HG03196 (cell line): Measurements from ENCODE around the gene ATP6V0C.

Experiments used
- ATAC-seq: cut with Tn5 transposase; IDR thresholded peaks from one replicate; pipeline ENCODE4 v1.9.1; 2021; ENCODE audit not compliant: unreplicated experiment

The ATP6V0C gene

DNA sequence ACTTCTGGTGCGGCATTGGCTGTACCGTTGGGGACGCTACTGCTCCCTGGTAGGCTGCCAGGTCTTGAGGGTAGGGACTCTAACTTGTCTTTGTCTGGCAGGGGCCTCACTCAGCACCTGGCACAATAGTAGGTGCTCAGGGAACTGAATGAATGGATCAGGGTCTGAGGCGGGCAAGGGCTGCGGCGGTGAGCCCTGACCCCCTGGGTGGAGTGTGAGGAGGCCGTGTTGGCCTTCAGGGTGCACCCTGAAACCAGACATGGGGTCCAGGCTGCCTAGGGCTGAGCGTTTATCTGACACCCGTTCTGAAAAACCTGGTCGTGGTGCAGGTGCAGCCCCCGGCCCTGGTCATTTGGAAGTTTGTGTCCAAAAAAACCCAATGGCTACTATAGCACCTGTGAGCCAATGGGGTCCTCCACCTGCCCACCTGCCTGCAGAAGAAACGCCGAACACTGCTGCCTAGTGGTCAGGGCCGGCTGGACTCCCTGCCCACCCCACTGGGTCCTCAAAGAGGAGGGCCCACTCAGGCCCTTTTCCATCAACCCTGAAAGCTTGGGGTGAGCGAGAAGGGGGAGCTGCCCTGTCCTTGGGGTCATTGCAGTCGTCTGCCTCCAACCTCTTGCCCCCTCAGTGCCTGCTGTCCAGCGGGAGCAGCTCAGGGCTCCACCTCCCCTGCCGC lies 4.9 kb upstream of the ATP6V0C start:
- ATAC-seq = no peak

DNA sequence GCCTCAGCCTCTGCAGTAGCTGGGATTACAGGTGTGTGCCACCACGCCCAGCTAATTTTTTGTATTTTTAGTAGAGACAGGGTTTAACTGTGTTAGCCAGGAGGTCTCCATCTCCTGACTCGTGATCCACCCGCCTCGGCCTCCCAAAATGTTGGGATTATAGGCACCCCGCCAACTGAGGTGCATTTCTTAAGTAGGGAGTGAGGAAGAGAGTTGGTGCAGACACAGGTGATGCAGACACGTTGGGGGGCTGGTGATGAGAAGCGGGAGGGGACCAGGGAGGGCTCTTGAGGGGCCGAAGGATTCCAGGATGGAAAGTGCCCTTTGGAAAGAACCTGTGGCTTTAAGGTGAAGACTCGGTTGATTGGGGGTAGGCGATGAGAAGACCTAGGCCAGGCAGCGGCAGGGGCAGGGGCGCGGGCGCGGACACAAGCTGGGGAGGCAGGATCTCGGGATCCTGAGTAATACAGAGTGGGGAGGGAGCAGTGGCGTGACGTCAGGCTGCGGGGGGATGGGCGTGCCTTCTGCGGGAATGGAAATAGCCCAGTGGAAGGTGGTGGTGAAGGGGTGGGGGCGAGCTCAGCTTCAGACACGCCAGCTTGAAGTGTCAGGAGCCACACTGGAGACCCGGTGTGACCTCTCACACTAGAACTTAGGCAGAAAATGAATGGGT lies 2.5 kb upstream of the ATP6V0C start:
- ATAC-seq = no peak

DNA sequence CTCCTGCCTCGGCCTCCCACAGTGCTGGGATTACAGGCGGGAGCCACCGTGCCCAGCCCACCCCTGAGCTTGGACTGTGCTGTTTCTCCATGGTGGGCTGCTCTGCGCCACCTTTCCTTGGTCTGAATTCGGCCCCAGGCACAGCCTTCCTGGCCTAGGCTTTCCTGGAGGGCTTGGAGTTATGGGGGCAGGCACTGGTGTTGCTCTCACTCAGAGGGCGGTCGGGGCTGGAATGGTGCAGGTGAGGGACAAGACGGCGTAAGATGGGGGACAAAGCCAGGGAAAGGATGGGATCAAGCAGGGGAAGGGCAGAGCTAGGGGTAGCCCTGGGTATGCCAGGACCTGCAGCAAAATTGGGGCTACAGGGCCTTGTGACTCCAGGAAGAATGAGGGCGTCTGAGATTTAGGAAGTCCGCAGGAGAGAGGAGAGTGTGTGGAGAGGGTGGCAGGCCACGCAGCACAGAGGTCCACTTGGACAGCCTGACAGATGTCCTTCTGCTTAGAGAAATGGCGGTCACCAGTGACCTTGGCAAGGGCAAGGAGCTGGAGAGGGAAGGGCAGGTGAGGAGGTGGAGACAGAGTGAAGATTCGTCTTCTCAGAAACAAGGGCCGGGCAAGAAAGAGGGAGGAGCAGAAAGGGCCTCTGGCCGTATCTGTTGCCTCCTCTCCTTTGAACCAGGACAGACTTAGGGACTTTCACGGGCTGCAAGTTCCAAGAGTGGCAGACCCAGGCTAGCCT lies 1.6 kb upstream of the ATP6V0C start:
- ATAC-seq = no peak

DNA sequence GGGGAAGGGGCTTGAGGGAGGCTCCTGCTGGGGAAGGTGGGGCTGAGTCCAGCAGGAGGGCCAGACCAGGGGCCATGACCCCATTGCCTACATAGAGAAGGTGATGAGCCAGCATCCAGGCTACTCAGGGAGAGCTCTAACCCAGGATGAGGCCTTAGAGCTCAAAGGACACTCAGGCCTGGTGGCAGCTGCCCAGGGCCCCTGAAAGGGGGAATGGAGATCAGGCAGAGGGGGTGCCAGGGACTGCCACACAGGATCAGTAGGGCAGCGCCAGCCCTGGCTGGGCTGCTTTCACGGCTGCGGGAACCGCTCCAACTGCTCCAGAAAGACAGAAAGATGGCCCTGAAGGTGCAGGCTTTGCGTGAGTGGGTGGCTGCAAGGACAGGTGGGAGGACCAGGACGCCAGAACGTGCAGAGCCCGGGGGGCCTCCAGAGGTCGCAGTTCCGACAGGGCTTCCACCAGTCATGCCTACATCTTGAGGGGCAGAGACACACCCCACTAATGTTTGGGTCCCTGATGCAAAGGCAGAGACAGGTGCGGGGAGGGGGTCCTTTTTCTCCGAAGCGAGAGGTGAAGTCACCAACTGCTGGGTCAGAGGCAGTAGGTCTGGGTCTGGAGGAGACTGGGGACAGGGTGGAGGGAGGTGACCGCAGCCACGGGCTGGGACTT lies 882 bp upstream of the ATP6V0C start:
- no peak for ATAC-seq

DNA sequence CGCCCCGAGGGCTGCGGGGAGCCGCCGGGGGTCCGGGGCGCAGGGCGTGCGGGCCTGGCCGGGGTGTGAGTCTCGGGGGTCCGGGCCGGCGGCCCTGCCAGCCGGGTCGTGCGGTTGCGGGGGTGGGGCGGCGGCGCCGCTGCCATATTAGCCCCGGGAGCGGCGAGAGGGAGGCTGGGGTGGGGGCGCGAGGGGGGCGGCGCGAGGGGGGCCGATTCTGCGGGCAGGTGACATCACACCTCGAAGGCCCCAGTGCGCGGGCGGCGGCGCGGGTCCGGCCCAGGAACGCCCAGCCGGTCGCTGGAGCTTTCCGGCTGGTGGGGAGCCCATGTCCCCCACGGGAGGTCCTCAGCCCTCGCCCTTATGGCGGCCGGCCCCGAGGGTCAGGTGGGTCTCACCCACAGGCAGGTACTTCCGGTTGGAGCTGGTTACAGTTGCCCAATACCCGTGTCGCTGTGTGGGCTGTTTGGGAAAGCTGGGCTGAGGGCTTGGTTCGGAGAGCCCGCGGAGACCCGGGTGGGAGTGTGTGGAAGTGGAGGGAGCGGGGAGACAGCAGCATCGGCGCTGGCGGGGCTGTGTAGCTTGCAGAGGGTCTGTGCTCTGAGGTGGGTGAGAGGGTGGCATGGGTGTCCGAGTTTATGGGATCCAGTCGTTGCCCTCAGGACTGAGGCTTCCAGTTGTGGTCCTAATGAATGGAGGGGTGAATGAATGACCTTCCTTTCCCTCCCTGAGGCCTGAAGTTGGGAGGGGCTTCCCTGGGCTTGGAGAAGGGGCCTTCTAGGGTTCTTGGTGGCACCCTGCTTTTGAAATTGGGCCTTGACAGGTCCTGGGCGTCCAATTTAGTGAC lies 804 bp downstream of the ATP6V0C start:
- ATAC-seq = no peak

DNA sequence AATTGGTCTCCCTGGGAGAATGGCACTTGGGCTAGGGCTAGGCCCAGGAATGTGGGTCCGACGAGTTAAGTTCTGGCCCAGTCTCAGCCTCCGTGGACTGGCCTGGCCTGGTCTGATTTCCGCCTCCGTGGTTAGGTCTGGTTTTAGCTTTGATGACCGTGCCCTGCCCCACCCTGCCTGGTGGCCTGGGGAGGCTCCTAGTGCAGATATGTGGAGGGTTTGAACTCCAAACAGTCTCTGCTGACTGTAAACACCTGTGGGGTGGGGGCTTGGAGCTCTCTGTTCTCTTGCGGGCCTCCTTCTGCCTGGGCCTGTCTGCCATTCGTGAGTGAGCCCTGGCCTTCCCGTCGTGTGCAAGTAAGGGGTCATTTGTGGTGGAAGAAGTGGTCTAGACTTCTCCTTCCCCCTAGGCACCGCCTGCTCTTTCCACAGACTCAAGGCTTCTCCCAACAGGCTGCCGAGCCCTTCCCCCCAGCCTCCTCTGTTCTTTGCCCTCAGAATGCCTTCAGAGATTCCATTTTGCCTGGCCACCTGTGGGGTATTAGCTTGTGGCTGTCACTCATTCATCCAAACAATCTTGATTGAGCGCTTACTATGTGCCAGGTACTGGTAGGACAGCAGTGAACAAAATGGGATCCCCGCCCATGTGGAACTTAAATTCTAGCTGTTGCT lies 1.6 kb downstream of the ATP6V0C start:
- ATAC-seq = no peak

DNA sequence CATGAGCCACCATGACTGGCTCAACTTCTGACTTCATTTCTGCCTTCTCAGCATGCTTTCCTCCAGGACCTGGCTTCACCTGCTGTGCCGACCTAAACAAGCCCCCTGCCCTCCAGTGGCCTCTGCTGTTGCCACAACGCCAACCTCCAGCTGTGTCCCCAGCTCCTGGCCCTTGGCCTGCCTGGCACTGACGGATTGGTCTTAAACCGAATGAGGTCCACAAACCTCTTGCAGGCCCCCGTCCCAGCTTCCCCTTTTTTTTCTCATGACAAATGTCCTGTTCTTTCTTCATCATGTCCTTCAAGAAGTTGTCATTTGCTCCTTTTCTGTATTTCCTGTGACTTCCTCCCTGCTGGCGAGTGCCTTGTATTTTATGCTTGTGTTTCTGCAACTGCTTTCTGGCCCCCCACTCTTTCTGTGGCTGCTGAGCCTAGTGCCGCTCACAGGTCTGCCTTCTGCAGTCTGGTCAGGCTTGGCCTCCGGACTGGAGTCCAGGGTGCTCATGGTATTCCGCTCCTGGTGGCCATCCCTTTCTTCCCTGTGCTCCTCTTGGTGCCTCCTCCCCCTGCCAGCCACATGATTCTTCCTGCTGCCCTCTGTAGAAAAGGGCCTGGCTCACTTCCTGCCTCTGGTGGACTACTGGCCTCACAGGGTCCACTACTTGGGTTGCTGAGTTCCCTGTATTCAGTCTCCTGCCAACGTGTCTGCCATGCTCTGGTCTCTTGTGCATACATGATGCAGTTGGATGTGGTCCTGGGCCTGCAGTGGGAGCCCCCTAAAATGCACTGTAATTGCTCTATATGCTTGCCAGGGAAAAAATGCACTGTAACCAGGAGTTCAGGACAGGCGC lies 2.9 kb downstream of the ATP6V0C start:
- no peak for ATAC-seq

DNA sequence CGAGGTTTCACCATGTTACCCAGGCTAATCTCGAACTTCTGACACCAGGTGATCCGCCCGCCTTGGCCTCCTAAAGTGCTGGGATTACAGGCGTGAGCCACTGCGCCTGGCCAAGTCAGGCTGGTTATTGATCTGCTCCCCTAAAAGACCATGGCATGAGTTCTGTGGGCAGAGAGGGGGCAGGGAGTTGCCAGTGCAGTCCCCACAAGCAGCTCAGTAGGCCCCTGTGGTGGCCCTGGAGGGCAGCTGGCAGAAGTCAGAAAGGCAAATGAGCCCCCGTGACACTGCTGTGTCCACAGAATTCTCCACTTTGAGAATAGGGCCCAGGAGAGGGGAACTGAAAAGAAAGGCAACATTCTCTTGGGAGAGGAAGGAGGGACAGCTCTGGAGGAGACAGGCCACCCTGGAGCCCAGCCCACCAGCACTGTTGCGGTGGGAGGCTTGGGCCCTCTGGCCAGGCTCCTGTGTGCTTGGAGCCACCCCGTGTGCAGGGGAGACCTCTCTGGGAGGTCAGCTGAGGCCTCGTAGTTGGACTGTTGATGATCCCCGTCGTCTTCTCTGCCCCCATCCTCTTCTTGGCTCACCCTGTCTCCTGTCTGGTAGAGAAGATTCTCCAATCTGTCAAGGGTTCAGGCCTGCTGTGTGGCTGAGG lies 4.3 kb downstream of the ATP6V0C start:
- ATAC-seq = no peak

DNA sequence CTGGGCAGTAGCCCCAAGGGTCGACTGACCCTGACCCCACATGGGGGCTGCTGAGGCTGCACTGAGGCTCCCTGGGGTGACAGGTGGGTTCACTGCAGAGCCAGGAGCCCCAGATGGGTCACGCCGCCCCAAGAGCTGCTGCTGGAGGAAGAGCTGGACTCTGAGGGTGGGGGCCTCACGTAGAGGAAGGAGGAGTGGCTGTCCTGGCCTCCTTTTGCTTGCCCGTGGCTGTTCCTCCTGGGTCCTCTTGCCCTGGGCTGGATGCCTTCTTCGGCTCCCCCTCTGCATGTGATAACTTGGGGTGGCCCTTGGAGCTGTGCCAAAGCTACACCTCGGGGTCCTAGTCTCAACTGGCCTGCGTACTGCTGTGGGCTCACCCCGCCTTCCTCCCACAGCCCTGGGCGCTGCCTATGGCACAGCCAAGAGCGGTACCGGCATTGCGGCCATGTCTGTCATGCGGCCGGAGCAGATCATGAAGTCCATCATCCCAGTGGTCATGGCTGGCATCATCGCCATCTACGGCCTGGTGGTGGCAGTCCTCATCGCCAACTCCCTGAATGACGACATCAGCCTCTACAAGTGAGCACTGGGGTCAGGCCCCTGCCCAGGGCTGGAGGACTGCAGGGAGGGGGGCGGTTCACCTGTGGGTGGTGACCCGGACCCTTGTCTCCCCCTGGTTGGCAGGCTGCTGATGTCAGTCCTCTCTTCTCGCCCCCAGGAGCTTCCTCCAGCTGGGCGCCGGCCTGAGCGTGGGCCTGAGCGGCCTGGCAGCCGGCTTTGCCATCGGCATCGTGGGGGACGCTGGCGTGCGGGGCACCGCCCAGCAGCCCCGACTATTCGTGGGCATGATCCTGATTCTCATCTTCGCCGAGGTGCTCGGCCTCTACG lies 5.3 kb downstream of the ATP6V0C start:
- no peak for ATAC-seq

DNA sequence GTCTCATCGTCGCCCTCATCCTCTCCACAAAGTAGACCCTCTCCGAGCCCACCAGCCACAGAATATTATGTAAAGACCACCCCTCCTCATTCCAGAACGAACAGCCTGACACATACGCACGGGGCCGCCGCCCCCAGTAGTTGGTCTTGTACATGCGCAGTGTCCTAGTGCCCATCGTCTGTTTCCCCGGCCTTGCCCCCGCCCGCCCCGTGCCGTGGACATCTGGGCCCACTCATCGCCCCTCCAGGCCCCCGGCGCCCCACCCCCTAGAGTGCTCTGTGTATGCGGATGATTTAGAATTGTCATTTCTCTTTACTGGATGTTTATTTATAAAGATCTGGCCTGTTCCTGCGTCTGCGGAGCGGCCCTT lies 5.9 kb downstream of the ATP6V0C start:
- ATAC-seq = no peak

DNA sequence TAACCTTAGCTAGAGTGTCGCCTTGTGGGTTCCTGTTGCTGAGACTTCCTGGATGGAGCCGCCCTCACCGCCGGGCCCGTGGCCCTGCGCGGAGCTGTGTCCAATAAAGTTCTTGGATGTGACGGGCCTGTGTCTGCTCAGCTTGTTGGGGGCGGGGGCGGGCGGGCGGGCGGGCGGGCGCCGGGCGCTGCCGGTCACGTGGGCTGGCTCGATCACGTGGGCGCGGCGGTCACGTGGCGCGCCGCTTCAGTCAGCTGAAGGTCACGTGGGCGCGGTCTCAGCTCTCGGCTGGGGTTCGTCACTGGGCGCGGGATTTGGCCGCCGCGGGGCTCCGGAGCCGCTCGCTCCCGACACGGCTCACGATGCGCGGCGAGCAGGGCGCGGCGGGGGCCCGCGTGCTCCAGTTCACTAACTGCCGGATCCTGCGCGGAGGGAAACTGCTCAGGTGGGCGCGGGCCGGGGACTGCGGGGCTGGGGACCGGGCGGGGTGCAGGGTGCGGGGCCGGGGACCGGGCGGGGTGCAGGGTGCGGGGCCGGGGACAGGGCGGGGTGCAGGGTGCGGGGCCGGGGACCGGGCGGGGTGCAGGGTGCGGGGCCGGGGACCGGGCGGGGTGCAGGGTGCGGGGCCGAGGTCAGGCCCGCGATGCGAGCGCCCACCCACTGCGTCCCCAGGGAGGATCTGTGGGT lies 6.5 kb downstream of the ATP6V0C start, which contains the start of gene AMDHD2:
TSS of gene AMDHD2 (plus strand) at position 275 of the 687 bp plus-strand sequence. CDS start at position 363, 88 bp downstream.
- ATAC-seq = no peak

DNA sequence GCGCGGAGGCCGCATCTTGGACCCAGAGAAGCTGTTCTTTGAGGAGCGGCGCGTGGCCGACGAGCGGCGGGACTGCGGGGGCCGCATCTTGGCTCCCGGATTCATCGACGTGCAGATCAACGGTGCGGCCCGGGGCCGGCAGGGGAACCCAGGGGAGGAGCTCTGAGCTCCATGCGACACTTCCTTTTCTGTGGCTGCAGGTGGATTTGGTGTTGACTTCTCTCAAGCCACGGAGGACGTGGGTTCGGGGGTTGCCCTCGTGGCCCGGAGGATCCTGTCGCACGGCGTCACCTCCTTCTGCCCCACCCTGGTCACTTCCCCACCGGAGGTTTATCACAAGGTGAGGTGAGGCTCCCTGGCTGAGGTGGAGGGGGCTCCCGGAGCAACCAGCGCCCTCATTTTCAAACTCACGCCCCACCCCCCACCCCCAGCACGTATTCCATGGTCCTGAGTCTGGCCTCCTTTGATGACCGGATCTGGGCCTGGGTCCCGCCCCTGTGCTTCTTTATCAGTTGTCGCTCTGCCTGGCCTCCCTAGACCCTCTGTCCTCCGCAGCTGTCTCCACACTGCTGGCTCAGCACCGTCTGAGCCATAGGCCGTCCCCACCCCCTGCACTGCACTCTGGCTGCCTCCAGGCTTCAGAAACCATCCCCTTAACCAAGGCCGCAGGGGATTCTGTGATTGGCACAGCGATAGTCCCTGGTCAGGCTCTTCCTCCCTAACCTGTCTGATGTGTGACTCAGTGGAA lies 7.2 kb downstream of the ATP6V0C start:
- ATAC-seq = no peak

DNA sequence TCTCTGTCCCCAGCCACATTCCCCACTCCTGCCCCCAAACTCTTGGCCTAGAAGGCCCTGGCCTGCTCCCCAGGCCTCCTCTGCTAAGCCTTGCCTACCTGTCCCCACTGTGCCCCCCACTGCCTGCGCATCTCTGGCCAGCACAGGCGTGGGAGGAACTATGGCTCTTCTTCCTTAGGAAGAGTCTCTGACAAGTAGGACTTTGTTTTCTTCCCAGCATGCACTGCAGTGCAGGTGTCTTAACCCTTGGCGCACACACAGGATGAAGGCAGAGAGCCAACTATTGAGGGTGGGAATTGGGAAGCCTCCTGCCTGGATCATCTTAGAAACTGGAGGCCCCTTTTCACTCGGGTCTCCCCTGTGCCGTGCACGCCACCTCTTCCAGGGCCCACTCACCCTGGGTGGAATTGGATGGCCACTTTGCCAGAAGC lies 10.1 kb downstream of the ATP6V0C start:
- ATAC-seq = no peak

DNA sequence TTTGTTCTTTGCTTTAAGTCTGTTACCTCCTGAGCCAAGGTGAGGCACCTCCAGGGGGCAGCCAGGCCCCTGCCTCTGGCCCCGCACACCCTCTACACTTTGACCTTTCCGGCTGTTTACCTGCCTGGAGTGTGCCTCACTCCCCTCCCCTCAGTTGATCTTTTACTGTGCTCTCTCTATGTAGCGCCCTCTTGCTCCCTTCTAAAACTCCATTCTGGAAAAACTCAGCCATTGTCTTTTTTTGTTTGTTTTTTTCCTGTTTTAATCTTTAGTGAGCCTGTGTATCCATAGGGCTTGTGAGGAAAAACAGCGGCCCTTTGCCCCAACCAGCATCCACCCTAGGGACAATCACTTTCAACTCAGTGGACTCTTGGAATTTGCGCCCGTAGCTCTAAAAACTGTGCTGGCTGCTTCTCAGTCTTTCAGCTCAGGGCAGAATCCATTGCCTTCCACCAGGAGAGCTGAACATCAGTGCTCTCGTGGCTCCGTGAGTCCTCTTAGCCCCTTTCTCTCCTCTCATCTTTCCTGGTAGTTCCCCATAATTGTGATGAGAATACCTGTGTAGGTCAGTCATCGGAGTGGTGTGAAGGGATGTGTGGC lies 10.7 kb downstream of the ATP6V0C start:
- no peak for ATAC-seq

DNA sequence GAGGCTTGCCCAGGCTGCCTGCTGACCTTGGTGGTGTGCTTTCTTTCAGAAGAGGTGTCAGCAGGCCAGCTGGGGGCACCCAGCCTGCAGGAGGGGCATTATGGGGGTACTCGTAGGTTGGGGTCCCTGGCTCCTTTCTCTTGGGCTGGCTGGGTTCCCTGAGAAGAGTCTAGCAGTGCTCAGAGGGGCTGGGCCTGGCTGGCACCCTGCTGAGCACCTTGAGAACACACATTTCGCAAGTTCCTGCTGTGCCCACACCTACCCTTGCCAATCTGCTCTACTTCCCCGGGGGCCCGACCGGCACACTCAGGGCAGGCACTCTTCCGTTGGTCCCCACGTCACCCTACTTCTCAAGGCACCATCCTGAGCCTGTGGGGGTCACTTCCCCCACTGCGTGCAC lies 12.4 kb downstream of the ATP6V0C start:
- ATAC-seq = no peak
